HG02840 (cell line): Measurements from ENCODE around the gene NPTXR.

Source experiments
- ATAC-seq: cut with Tn5 transposase; IDR thresholded peaks from one replicate; pipeline ENCODE4 v1.9.1; 2021; ENCODE audit warnings: mild to moderate bottlenecking, moderate library complexity, moderate number of reproducible peaks; ENCODE audit not compliant: unreplicated experiment, low FRiP score

The NPTXR gene

DNA sequence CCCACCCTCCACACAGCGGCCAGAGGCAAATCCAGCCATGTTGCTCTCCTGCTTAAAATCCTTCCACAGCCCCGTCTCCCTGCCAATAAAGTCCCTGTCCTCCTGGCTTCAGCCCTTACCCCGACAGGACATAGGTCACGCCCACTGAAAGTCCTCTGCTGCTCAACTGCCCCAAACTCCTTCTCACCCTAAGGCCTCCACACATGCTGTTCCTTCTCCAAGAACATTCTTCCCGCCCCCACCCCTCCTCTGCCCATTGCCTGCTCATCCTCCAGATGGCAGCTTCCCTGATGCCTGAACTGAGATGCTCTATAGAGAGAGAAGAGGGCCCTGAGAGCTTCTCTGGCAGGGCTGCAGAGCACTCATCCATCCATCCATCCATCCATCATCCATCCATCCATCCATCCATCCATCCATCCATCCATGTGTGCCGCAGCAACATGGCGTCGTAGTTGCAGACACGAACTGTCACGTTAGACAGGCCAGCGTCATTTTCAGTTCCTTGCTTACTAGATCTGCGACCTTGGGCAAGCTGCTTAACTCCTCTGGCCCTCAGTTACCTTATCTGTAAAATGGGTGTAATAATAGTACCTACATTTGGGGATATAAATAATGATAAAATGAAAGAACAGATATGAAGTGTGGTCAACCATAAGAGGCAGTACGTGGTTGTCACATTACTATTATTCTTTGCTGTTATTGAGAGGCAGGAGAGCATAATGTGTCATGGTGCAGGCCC lies 9.4 kb downstream of the NPTXR start:
- no peak for ATAC-seq

DNA sequence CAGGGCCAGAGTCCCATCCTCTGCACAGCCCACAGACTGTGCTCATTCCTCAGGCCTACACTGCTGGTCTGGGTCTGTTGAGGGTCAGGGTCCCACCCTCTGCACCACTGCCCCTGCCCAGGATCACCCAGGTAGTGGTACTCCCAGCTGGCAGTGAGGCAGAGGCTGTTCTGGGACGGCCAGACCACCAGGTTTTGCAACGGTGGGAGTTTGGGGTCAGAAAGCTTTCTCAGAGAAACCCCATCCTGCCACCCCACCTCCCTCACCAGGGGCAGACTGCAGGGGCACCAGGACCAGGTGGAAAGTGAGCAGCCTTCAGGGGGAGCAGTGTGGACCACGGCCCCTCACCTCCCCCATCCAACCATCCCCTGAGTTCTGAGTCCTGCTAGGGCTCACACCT lies 10.8 kb downstream of the NPTXR start:
- no peak for ATAC-seq

DNA sequence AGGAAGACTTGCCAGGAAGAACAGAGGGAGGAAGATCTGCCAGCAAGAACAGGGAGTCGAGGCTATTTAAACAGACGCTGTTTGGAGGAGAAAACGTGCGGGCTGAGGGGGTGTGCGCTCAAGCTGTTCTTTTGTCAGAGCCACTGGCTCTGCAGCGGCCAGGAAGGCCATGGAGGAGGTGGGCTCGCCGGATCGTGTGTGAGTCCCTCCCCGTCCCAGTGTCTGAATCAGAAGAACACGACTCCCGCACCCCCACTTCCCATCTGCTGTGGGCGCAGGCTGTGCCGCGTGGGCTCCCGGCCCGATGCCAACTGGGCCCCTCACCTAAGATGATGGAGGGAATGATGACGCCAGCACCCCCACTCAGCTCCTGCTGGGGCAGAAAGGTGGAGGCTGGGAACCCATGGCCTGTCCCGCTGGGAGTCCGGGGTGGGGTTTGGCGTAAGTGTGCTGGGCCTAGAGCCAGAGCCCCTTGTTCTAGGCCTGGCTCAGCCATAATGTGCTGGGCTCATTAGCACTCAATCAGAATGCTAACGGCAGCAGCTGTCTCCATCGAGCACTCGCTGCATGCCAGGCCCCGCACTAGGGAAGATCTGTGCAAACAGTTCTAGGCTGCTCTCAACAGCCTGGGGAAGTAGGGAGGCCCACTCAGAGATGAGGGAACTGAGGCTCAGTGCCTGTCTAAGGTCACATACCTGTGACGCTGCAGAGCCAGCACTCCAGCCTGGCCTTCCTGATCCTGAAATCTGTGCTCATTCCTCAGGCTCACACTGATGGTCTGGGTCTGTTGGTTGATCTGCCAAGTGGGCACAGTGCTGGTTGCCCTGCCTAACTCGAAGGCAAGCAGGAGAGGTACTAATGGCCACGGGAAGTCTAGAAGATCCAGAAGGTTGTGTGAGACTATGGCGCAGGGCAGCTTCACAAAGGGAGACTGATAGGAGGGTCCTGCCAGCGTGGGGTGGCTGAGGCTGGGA lies 11.5 kb downstream of the NPTXR start:
- ATAC-seq, result no peak

DNA sequence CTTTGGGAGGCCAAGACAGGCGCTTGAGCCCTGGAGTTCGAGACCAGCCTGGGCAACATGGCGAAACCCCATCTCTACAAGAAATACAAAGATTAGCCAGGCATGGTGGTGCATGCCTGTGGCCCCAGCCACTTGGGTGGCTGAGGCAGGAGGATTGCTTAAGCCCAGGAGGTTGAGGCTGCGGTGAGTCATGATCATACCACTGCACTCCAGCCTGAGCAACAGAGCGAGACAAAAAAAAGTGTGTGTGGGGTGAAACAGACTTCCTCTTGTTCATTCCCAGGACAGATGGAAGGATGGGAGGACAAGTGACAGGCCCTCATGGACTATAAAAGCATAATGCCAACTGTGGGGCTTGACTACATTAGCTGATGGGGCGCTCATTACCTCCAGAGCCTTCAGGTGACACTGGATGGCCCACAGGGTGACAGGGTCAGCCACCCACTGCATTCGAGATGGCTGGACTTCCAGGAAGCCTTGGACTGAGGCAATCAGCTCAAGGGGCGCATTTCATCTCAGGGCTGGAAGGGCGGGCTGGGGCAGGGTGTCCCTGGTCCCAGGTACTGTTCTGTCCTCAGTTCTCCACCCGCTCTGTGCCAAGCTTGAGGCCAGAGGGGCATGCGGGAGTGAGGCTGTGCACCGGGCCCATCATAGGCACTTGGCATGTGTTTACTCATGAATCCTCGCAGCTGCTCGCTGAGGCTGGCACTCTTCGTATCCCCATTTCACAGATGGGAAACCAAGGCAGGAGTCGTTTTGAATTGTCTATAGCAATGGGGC lies 12.5 kb downstream of the NPTXR start:
- ATAC-seq, result no peak

DNA sequence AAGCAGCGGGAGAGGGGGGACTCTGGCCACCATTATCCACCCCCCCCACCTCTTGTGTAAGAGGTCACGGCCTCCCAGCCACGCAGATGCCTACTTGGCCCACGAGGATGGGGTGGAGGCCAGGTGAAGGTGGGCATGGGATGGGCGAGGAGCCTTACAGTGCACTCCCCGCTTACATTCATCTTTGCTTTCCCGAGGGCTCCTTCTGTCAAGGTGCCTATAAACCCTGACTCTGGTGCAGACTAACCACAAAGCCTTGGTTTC lies 13.1 kb downstream of the NPTXR start:
- no peak for ATAC-seq

DNA sequence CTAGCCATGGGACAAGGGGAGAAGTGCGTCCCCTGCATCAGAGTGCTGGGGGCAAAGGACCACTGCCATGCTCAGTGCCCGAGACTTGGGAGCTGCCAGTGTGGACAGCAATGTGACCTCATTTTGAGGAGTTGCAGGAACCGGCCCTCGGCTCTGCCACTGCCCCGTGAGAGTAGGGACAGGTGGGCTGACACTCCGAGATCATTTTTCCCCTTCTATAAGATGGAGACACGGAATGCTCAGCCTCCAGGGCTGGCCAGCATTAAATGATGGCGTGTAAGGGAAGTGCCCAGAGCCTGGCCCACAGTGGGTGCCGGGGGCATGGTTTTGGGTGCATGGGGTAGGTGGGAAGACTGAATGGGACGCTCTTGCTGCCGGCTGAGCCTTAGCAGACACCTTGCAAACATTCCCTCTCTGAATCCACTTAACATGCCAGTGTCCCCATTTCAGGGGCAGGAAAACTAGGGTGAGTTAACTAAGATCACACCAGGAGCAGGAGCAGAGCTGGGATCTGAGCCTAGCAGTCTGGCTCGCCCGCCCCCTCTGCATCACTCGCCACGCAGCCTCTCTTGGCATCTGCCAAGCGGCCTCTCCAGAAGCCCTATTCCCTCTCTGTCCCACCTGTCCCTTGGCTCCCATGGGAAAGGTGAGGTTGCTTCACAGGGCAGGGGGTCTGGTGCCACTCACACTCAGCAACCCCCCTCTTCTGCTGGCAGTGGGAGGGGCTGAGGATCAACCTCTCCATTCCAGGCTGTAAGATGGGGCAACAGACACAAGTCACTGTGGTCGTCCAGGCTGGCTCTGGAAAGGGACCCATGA lies 13.6 kb downstream of the NPTXR start:
- ATAC-seq, result no peak

DNA sequence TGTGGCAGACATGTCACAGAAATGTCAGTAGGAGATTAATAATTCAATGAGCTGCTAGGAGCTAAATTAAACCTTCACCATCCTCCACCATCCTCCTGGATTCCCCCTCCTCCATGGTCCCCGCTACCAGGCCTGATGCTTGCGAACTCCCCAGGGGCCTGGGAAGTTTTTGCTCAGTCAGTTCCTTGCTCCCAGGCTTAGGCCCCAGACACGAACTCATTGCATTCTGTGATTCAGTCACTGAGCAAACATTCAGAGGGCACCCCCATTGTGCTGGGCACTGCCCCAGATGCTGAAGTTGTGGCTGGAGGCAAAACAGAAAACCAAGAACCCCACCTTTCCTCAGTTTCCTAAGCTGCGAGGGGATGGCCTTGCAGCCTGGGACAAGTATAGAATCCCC lies 14.3 kb downstream of the NPTXR start:
- ATAC-seq, result no peak

DNA sequence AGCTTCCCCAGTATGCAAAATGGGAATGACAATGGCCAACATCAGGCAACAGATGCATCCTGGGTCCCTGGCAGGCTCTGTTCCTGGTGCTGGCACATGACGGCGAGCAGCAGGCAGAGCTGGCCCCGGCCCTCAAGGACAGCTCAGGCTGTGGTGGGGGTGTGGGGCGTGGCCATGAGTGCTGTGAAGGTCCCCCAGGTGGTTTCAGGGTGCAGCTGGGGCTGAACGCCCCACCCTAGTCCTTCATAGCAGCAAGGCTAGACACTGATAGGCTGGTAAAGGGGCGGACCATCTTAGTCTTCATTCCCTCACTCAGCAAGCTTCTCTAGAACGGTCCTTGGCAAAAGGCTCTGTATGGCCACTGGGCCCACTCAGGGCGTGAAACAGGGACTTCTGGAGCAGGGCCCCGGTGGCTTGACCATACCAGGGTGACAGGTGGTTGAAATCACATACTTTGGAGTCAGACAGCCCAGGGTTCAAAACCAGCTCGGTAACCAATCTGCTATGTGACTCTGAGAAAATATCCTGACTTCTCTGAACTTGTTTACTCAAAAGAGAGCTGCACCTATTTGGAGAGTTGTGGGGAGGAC lies 15.1 kb downstream of the NPTXR start:
- no peak for ATAC-seq

DNA sequence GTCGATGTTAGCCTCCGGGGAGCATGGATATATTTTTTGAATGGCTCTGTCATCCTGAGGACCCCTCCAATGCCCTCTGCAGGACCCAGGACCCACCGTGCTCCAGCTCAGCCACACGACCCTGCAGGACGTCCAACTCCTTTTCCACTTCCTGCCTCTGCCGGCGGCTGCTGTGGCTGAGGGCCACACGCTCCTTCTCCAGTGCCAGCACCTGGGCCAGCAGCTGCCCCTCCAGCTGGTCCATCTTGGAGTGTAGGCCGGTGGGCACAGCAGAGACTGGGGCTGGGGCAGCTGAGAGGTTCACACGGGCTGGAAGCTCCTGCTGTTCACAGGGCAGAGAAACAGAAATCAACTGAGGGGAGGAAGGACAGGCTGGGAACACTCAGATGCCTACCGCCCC lies 15.6 kb downstream of the NPTXR start:
- ATAC-seq, result no peak

DNA sequence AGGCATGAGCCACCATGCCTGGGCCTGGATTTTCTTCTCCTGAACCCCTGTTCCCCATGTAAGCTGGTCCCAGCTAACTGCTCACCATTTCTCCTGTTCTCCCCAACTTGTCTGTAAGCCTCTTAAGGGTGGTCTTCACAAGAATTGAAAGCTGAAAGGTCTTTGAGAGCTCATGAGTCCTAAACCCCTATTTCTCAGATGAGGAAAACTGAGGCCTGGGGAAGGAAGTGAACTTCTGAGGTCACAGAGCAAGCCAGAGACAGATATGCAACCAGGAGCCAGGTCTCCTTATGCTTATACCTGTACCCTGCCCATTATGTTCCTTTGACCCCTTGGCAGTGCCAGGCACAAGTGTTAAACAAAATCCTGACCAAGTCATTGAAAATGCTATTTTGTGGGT lies 16.3 kb downstream of the NPTXR start:
- ATAC-seq, result no peak

DNA sequence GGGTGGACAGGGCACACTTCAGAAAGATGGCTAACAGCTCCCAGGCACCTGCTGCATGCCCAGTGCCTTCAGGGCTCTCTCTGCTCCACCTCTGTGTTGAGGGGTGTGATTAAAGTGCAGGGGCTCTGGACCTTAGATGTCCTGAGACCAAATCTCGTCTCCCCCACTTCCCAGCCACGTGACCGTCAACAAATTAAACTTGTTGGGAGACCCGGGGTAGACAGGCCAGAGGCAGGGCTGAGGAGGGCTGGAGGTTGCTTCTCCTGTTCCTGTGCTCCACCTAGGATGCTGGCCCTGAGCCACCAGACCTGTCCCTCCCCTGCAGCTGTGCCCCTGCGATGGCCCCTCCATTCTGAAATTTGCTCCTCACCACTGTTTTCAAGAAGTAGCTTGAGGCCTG lies 17.0 kb downstream of the NPTXR start:
- ATAC-seq, result no peak

DNA sequence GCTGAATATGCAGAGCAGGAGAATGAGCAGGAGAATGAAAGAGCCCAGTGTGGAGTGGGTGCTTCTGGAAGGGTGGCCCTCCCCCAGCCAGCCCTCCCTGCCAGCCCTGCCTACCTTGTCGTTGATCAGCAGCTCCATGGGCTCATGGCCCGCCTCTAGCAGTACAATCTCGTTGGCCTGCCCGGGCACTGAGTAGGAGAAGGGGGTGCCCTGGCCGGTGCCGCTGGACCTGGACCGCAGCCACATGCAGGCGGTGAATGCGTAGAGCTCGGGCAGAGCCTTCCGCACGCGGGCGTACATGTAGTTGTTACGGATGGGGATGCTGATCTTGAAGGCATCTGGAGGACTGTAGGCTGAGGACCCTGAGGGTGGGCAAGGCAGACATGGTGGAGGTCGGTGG lies 17.4 kb downstream of the NPTXR start:
- no peak for ATAC-seq

DNA sequence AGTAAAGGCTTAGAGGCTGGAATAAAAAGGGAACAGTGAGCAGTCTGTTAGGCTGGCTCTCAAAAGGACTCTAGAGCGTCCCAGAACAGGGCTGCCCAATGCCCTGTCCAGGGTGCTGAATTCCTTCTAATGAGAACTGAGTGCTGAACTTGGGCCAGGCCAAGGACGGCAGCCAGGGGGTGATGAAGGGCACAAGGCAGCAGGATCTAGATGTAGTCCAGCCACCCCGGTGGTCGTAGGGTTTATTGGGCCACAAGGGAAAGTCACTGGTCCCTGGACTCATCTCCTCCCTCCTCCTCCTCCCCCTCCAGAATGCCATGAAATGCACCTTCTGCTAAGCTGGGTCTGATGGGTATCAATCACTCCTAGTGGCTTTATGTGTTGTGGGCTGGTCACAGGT lies 19.2 kb downstream of the NPTXR start:
- ATAC-seq, result no peak

DNA sequence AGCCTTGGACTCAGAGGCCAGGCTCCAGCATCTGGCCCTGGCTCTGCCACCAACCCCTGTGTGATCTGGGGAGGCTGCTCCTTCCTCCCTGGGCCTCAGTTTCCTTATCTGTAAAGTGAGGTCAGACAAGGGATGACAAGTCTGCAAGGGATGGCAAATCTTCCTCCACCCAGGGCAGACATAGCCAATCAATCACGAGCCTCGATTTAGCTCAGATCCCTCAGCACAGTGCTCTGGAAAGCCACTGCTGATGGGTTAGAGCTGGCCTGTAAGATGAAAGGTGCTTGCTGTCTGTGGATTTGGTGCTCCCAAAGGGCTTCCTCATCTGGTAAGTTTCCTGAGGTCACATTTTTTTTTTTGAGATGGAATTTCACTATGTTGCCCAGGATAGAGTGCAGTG lies 20.2 kb downstream of the NPTXR start:
- no peak for ATAC-seq

DNA sequence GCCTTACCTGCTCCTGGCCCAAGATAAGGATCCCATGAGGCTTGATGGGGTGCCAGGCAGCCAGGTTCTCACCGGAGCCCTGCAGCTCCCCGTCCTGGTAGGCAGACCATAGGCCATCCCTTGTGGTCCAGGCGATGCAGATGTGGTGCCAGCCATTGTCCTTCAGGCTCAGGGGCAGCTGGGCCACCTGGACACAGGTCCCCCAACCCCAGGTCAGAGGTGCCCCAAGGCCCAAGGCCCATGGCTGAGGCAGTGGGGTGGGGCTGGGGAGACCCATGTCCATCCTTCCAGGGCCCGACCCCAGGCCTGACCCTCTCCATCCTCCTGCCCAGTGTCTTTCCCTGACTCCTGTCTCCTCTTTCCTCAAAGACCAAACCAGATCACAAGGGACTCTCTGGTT lies 20.8 kb downstream of the NPTXR start:
- no peak for ATAC-seq

DNA sequence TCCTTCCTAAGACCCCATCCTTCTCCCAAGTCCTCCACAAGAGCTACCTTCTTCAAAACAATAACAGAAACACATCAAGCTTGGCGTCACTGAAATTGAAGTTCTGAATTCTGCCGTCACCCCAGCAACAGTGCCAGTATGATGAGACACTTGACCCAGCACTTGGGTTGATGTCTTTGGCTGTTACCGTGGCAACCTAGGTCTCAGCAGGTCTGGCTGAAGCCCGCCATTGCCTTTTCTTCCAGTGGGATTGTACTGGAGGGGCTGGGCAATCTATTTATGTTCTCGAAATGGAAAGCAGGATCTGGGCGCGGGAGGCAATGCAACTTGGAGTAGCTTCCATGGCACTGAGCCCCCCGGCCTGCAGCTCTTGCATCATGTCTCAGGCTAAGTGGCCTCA lies 23.8 kb downstream of the NPTXR start:
- ATAC-seq, result no peak

DNA sequence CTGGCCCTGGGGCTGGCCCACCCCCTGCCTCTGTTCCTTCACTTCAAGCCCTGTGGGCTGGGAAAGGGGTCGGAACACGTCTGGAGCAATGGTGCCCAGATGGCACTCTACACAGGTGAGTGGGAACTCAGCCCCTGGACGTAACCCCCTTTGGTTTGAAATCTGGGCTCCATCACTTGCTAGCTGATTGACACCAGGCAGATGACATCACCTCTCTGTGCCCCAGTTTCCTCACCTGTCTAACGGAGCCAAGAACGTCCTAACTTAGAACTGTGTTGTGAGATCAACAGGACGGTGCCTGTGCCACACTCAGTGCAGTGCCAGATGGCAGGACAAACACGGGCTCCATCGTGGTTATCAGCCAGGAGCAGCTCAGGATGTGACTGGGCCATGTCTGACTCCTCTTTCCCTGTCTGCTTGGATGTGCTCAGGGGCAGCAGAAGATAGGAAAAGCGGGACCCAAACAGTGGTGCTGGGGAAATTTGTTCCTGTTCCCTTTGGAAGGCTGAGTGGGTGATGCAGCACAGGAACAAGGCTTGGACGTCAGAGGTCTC lies 24.4 kb downstream of the NPTXR start:
- no peak for ATAC-seq

DNA sequence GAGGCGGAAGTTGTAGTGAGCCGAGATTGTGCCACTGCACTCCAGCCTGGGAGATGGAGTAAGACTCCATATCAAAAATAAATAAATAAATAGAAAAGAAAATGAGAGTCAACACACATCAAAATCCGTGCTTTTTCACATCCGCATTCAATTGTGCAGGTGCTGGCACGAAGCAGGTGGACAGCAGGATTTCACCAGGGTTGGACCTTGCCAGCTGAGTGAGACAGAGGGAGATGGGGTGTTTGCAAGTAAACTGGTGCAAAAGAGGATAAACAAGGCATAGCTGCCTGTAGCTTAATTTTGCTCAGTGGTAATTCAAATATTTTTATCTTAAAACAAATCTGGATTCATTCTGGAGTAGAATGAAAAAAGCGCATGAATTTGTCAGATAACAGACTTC lies 26.6 kb downstream of the NPTXR start:
- ATAC-seq, result no peak

DNA sequence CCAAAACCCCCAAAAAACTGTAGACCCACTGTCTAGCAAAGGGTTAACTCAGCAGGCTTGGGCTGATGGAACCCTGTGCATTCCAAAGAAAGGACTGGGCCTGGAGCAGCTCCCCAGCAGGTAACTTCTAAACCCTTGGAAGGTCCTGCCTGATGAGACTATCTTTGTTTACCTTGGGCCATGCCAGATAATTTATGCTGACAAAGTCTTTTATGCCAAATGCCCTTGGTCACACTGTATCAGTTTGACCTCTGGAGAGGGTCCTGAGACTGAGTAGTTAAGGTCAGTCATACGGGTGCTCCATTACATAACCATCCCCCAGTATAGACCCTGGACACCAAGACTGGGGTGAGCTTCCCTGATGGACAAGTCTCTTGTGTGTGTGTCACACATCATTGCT lies 28.0 kb downstream of the NPTXR start:
- no peak for ATAC-seq

DNA sequence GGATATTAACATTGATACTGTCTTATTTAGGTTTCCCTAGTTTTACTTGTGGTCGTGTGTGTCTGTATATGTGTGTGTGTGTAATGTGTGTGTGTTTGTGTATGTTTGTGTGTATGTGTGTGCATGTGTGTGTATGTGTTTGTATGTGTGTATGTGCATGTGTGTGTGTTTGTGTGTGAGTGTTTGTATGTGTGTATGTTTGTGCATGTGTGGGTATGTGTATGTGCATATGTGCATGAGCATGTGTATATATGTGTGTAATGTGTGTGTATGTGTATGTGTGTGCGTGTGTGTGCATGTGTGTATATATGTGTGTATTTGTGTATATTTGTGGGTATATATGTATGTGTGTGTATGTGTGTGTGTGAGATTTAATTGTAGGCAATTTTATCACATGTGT lies 32.6 kb downstream of the NPTXR start:
- ATAC-seq, result no peak
